NOMO-1 (cell line): Measurements from ENCODE around the gene PMIS2.
"Not testable (repeated sequence)": the region's sequence is repeated elsewhere in the genome, so short reads cannot be mapped to it uniquely, and the experiment has no call there.

Experiments
- DNase-seq, 2 experiments: peaks; one replicate each; lab custom pipeline; 2025; ENCODE audit not compliant: unreplicated experiment in 2 of 2; lab: John Stamatoyannopoulos, UW

PMIS2 gene

DNA sequence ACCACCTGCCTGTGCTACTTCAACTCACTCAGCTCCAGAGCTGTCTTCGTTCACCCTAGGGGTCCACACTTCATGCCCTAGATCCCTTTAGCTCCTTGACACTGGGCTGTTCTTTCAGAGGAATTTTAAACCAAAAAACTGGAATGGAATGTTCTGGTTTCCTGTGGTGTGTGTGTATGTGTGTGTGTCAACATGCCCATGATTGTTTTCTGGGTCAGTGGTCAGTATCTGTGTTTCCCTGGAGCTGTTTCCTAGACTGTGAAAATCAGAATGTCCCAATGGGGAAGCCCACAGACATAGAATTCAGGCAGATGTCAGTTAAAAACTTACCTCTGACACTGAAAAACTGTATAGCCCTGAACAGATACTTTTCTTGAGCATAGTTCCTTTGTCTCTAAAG is 1.3 kb downstream of the PMIS2 start:
- no peak for DNase-seq

DNA sequence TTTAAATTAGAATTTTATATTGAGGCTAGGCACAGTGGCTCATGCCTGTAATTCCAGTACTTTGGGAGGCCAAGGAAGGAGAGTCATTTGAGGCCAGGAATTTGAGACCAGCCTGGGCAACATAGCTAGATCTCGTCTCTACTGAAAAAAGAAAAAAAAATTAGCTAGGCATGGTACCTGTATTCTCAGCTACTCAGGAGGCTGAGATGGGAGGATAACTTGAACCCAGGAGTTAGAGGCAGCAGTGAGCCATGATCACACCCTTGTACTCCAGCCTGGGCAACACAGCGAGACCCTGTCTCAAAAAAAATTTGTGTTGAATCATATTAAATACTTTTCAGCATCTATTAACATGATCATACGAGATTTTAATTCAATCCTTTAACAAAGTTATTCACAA is 4.9 kb downstream of the PMIS2 start:
- DNase-seq = no peak

DNA sequence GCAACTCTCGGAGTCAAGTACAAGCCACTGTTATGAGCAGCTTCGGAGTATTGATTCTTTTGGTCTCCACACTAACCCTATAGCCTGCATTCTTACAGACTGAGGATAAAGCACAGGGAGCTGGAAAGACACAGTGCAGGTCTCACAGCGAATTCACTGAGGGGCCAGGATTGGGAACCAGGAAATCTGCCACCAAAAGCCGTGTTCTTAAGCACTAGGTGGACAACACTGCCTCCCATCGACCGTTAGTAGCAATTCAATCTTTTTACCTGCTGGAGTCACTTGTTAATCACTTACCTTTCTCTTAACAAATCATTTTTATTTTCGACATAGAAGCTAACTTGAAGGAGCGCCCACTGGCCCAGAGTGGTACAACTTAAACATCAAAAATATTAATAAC is 6.3 kb downstream of the PMIS2 start:
- peak in 1 of 2 experiments; percentile 24 for DNase-seq

DNA sequence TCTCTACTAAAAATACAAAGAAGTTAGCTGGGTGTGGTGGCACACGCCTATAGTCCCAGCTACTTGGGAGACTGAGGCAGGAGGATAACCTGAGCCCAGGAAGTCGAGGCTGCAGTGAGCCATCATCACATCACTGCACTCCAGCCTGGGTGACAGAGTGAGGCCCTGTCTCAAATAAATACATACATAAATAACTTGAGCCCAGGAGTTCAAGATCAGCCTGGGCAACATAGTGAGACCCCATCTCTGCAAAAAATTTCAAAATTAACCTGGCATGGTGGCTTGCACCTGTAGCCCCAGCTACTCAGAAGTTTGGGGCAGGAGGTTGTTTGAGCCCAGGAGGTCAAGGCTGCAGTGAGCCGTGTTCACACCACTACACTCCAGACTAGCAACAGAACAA is 9.1 kb downstream of the PMIS2 start:
- DNase-seq = not testable (repeated sequence)

DNA sequence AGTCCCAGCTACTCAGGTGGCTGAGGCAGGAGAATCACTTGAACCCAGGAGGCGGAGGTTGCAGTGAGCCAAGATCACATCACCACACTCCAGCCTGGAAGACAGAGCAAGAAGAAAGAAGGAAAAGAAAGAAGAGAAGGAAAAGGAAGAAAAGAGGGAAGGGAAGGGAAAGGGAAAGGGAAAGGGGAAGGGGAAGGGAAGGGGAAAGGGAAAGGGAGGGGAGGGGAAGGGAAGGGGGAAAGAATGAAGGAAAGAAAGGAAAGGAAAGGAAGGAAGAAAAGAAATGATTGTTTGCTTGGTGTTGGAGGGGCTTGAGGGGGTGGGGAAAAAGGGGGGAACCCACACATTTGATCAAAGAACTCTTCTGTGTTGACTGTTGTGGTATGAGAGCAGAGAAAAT is 10.0 kb downstream of the PMIS2 start:
- DNase-seq = no peak

DNA sequence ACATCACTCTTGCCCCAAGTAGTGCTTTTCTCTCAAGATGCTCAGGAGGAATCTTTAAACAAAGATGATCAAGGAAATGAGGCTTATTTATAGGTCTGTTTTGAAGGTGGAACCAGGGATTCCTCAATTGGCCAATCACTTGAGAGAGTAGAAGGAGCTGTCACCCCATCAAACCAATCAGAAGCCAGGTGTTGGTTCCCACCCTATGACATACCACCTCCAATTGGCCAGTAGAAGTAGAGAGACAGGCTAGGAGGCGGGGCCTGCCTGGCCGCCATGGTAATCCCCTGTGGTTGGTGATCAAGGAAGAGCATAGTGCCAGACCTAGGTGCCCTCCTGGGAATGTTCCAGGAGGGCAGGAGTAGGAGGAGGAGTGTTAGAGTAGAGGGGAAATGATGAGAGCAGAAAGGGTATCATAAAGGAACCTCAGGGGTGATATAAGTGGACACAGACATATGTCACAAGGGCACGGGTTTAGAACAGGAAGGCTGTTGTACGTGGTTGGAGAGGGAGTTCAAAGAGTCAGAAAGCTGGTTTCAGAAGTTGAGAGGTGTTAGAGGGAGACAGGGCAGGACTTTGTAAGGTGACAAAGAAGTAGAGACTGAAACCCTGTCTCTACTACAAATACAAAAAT is 10.5 kb downstream of the PMIS2 start:
- DNase-seq = no peak

DNA sequence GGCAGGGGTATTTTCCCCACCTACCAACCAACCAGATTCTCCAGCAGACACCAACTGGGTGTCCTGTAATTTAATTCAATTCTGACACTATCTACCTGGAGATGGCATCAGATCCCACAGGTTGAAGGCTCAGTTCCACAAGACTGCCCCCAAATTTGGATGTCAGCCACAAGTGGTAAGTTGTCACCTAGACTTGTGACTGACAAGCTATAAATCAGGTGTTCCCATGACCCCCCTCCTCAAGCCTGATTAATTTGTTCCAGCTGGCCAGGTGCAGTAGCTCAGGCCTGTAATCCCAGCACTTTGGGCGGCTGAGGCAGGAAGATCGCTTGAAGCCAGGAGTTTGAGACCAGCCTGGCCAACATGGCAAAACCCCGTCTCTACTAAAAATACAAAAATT is 16.0 kb downstream of the PMIS2 start:
- no peak for DNase-seq

DNA sequence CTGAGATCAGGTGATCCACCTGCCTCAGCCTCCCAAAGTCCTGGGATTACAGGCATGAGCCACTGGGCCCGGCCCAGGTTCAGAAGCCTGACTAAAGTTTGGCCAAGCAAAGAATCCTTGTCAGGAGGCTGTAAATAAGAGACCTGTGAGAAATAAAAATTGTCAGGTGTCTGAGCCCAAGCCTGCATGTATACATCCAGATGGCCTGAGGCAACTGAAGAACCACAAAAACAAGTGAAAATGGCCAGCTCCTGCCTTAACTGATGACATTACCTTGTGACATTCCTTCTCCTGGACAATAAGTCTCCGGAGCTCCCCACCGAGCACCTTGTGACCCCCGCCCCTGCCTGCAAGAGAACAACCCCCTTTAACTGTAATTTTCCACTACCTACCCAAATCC is 18.5 kb downstream of the PMIS2 start:
- DNase-seq = not testable (repeated sequence)

DNA sequence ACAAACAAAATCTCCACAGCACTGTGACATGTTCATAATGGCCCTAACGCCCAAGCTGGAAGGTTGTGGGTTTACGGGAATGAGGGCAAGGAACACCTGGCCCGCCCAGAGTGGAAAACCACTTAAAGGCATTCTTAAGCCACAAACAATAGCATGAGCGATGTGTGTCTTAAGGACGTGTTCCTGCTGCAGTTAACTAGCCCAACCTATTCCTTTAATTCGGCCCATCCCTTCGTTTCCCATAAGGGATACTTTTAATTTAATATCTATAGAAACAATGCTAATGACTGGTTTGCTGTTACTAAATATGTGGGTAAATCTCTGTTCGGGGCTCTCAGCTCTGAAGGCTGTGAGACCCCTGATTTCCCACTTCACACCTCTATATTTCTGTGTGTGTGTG is 21.2 kb downstream of the PMIS2 start:
- DNase-seq = not testable (repeated sequence)

DNA sequence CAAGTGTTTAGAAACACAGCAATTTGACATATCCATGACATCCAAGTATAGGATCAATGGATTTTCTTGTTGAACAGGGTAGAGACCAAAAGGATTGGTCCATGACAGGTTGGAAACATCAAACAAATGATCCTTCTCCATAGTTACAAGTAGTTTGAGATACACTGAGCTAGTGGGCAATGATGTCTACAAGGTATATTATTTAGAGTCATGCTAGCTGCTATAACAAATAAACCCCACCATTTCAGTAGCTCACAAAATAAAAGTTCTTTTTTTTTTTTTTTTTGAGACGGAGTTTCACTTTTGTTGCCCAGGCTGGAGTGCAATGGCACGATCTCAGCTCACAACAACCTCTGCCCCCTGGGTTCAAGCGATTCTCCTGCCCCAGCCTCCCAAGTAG is 21.7 kb downstream of the PMIS2 start:
- no peak for DNase-seq

DNA sequence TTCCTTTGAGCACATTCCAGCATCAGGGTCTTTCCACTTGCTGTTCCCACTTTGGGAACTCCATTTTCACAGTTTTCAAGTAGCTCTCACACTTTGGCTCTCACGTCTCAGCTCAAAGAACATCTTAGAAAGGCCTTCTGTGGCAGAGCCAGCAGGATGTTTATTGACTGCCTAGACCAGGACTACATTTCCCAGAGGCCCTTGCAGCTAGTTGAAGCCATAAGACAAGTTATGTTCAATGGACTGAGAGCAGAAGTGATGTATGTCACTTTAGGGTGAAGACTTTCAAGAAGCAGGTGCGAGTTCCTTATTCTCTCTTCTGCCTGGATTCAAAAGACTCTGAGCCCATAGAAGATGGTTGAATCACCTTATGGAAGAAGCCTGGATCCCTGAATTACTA is 22.3 kb downstream of the PMIS2 start:
- peak in 1 of 2 experiments; percentile 8 for DNase-seq

DNA sequence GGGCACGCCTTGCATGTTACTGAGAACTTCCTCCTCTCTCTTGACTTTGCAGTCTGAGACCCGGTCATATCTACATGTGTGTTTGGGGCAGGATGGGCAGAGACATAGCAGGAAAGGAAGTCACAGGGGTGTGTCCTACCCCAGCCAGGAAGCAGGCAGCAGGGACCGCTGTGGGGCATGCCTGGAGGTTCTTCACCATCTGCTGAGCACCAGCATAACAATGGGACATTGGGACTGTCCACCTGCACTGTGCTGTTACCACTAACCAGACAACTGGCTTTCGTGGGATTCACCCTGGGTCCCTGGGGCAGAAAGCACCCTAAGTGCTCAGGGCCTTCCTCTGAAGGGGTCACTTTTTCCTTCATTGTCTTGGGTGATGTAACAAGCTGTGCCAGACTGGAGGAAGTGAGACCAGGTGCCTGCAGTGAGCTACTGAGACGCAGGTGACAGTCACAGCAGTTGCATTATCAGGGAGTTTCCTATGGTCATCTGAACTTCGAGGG is 23.9 kb downstream of the PMIS2 start:
- DNase-seq = peak; percentile 47 to 55

DNA sequence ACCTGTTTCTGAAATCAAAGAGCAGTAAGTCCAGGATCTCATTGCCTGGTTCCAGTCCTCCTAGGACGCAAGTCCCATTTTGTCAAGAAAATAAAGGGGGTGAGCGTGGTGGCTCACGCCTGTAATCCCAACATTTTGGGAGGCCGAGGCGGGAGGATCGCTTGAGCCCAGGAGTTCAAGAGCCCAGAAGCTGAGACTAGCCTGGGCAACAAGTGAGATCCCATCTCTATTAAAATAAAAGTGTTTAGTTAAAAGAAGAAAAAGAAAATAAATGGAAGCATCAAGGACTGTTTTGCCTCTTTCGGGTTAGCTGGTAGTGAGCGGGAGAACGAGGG is 26.2 kb downstream of the PMIS2 start:
- no peak for DNase-seq

DNA sequence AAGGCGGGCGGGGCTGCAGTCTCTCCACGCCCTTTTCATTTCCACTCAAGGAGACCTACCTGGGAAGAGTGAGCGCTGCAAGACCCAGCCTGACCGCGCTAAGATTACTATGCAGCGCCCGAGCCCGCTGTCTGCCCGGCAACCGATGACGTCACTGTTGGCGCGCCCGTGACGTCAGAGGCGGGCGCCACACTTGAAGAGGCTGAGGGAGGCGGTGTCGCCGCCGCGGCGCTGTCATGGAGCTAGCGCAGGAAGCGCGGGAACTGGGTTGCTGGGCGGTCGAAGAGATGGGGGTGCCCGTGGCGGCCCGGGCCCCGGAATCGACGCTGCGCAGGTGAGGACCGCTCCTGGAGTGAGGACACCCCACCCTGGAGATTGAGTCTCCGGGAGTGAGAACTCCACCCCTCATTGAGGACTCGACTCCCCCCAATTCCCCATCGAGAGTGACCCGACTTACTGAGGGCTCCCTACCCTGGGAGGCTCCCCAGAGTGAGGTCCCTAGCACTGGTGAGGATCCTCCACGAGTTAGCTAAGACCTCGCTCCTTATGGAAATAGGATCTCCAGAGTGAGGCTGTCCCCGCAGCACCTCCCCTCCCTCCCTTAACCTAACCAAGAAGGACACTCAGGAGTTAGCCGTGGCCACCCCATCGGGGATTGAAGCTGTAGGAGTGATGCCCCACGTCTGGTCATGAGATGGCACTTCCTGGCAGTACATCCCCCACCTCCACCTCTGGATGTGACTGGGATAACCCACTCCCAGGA is 26.8 kb downstream of the PMIS2 start, which contains the start of gene HAUS5:
Gene HAUS5 (plus strand): TSS at position 177 of the 763 bp plus-strand sequence. CDS start 60 bp downstream, at position 237.
- peak; percentile 89 to 95 for DNase-seq

DNA sequence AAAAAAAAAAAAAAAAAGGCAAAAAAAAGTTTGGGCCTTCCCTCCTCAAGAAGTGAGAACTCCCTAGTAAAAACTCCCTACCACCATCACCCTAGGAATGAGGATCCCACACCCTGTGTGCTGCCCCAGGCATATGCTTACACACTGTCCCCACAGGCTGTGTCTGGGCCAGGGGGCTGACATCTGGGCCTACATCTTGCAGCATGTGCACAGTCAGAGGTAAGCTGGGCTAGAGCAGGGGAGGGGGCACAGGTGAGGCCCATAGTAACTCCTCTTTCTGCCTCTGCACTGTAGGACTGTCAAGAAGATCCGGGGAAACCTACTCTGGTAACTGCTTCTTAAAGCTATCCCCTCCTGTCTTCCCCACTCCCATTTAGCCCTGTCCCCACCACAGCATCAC is 27.6 kb downstream of the PMIS2 start:
- DNase-seq = no peak

DNA sequence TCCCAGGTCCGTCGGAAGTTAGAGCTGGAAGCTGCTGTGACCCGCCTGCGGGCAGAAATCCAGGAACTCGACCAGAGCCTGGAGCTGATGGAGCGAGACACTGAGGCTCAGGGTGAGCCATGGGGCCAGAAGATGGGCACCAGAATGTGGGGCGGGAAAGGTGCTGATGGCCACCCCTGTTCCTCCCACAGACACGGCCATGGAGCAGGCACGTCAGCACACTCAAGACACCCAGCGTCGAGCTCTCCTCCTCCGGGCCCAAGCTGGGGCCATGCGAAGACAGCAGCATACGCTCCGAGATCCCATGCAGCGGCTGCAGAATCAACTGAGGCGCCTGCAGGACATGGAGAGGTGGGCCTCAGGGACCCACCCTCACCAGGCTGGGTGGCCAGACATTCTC is 29.1 kb downstream of the PMIS2 start:
- no peak for DNase-seq

DNA sequence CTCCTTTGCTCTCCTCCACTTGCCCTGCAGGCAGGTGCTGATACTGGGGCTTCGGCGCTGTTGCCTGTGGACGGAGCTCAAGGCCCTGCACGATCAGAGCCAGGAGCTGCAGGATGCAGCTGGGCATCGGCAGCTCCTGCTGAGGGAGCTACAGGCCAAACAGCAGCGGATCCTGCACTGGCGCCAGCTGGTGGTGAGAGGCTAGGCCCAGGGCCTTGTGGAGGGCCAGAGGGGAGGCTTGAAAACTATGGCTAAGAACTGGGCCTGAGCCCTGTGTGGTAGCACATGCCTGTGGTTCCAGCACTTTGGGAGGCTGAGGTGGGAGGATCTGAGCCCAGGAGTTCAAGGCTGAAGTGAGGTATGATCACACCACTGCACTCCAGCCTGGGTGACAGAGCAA is 32.9 kb downstream of the PMIS2 start:
- no peak for DNase-seq

DNA sequence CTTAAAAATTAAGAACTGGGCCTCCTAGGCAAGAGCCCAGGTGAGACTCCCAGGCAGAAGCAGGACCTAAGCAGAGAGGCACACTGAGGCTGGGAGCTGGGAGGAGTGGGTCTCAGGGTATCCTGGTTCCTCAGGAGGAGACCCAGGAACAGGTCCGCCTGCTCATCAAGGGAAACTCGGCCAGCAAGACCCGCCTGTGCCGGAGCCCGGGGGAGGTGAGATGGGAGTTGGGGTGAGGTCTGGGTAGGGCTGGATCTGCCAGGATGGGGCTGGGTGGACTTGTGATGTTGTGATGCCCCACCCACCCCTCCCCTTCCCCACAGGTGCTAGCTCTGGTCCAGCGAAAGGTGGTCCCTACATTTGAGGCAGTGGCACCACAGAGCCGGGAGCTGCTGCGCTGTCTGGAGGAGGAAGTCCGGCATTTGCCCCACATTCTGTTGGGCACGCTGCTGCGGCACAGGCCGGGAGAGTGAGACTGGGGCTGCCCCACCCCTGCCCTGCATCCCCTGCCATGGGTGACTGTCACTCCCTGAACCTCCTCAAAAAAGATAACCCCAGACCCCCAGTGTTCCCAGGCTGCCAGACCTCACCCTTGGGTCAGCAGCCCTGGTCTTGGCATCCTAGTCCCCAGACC is 33.4 kb downstream of the PMIS2 start:
- no peak for DNase-seq

DNA sequence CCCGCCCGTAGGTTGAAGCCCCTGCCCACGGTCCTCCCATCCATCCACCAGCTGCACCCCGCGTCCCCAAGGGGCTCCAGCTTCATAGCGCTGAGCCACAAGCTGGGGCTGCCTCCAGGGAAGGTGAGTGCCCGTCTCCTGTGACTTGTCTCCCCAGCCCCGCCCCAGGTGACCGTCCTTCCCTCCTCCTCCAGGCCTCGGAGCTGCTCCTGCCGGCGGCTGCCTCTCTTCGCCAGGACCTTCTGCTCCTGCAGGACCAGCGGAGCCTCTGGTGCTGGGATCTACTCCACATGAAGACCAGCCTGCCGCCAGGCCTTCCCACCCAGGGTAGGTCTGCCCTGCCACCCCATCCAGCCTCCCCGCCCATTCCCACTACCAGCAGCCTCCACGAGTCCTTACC is 34.0 kb downstream of the PMIS2 start:
- no peak for DNase-seq

DNA sequence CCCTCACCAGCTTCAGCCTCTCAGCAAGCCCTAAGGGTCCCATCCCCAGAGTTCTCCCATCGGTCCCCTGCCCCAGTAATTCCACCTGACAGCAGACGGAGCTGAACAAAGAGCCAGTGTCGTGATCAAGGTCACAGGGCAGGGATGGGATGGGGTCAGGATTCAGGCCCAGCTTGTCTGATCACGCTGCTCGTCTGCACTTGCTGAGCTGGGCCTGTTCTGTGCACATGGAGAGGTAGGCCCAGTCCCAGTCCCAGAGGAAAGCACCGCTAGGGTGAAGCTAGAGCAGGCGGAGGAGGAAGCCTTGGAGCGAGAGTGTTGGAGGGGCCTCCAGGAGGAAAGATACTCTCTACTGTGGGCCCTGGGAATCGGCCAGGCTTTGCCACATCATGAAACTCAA is 35.7 kb downstream of the PMIS2 start:
- no peak for DNase-seq

DNA sequence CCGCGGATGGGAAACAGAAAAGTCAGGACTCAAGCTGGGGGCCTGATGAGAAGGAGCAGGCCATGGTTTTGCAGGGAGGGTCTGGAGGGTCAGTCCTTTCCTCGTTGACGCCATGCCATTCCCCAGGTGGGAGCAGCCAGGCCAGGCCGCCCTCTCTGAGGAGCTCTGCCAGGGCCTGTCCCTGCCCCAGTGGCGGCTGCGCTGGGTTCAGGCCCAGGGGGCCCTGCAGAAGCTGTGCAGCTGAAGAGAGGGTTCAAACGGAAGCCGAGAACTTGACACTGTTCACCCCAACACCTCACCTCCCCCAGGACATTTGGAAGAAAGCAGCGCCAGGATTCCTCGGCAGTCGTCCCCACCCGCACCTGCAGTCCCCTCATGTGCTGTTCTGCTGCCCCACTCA is 36.8 kb downstream of the PMIS2 start:
- no peak for DNase-seq
